Fibroblast of villous mesenchyme (primary cell): ENCODE results near the gene MKX. TPM values are rescaled to one million over a fixed set of nuclear protein-coding genes. Genes with fewer than 3 reads are reported as not detected.
"Not testable (repeated sequence)": the region's sequence is repeated elsewhere in the genome, so short reads cannot be mapped to it uniquely, and the experiment has no call there.

Experiments used
- DNase-seq: peaks from one replicate; pipeline ENCODE4 v3.0.0-alpha.2; 2010; ENCODE audit warnings: low read depth
- H3K4me3 ChIP-seq: 2 replicates; pipeline ENCODE4 v1.5.1; 2011; ENCODE audit warnings: low read depth, mild to moderate bottlenecking, low read length
- total RNA-seq: library from RNA; depleted of rRNA; stranded (reverse); fragments of >200 nt; gene quantifications from 2 replicates; pipeline ENCODE4 v1.2.3, GENCODE V29; 2012
- TF ChIP-seq, protein P1 (sequence below): IDR thresholded peaks from 2 replicates; pipeline ENCODE4 v1.5.1; 2012; ENCODE audit warnings: low read depth, mild to moderate bottlenecking, low read length; ENCODE audit not compliant: insufficient read depth

MKX gene
- total RNA-seq, 1 donor, result 6.9 TPM

DNA sequence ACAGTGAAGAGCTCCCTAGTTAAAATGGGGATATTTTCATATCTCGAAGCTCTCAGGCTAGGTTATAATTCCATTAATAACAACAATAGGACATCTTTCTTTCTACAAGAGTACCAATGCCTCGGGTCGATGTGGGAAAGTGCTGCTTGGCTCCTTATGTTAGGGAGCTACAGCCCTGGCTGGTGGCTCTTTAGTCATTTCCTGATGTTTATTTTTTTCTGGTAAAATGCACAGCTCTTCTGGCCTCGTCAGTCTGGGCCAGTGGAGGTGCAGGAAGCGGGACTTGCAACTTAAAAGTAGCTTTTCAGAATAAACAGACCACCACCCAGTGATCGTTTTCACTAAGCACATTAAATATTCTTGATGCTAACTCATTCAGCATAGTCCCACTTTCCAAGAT, 58.3 kb downstream of the MKX start:
- no peak overlapping the region for H3K4me3 ChIP-seq
- no peak for DNase-seq
- TF ChIP-seq, protein P1, sequence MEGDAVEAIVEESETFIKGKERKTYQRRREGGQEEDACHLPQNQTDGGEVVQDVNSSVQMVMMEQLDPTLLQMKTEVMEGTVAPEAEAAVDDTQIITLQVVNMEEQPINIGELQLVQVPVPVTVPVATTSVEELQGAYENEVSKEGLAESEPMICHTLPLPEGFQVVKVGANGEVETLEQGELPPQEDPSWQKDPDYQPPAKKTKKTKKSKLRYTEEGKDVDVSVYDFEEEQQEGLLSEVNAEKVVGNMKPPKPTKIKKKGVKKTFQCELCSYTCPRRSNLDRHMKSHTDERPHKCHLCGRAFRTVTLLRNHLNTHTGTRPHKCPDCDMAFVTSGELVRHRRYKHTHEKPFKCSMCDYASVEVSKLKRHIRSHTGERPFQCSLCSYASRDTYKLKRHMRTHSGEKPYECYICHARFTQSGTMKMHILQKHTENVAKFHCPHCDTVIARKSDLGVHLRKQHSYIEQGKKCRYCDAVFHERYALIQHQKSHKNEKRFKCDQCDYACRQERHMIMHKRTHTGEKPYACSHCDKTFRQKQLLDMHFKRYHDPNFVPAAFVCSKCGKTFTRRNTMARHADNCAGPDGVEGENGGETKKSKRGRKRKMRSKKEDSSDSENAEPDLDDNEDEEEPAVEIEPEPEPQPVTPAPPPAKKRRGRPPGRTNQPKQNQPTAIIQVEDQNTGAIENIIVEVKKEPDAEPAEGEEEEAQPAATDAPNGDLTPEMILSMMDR, result no peak

DNA sequence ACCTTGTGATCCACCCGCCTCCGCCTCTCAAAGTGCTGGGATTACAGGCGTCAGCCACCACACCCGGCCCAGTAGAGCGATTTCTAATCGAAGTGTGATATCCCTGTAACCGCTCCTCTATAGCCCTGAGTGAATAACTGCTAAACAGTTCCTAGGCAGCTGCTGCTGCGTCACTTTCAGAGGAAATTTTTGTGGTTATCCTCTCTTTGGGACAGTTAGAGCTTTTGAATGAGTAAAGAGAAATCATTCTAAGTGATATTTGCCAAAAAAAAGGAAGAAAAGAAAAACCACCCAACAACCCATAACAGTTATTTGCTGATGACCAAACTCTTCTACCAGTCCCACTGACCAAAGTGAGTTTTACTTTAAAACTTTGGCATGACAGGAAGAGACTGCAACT, 59.9 kb downstream of the MKX start:
- no peak overlapping the region for H3K4me3 ChIP-seq
- TF ChIP-seq, protein P1, result no peak
- no peak for DNase-seq

DNA sequence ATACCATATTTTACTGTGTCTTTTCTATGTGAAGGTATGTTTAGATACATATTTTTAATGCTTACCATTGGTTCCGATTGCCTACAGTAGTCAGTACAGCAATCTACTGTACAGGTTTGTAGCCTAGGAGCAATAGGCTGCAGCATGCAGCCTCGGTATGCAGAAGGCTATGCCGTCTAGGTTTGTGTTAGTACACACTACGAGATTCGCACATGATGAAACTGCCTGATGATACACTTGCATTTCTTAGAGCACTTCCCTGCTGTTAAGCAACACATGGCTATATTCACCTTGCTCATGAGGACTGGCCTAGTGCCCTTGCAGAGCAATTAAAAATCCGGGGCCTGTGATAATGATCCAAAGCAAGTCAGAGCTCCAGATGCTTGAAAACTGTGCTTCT, 62.4 kb downstream of the MKX start:
- TF ChIP-seq, protein P1, result no peak
- no peak overlapping the region for H3K4me3 ChIP-seq
- DNase-seq, result no peak

DNA sequence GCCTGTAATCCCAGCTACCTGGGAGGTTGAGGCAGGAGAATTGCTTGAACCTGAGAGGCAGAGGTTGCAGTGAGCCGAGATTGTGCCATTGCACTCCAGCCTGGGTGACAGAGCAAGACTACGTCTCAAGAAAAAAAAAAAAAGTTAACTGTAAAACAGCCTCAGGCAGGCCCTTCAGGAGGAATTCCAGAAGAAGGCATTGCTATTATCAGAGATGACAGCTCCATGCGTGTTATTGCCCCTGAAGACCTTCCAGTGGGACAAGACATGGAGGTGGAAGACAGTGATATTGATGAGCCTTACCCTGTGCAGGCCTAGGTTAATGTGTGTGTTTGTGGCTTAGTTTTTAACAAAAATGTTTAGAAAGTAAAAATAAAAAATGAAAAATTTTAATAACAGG, 63.8 kb downstream of the MKX start:
- DNase-seq, H3K4me3 ChIP-seq: not testable (repeated sequence)

DNA sequence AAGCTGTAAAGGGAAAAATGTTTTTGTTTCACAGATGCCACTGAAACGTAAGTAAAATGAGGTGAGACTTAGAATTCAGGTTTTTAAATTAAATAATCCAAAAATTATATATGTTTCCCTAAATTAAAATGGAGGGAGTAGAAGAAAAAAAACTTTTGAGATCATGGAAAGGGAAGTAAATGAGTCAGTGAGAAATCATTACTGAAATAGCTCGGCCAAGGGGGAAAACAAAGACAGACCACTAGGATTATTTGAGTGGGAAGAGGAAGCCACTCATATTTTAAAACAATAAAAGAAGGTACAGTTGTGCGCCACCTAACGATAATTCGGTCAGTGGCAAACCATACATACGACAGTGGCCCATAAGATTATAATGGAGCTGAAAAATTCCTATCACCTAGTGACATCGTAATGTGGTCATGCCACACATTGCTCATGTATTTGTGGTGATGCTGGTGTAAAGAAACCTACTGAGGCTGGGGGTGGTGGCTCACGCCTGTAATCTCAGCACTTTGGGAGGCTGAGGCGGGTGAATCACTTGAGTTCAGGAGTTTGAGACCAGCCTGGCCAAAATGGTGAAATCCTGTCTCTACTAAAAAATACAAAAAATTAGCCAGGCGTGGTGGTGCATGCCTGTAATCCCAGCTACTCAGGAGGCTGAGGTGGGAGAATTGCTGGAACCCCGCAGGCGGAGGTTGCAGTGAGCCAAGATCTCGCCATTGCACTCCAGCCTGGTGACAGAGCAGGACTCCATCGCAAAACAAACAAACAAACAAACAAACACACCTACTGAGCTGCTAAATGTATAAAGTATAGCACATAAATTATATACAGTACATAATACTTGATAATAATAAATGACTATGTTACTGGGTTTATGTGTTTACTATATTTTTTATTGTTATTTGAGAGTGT, 64.7 kb downstream of the MKX start:
- no peak overlapping the region for H3K4me3 ChIP-seq
- TF ChIP-seq, protein P1, result no peak
- DNase-seq, result no peak

DNA sequence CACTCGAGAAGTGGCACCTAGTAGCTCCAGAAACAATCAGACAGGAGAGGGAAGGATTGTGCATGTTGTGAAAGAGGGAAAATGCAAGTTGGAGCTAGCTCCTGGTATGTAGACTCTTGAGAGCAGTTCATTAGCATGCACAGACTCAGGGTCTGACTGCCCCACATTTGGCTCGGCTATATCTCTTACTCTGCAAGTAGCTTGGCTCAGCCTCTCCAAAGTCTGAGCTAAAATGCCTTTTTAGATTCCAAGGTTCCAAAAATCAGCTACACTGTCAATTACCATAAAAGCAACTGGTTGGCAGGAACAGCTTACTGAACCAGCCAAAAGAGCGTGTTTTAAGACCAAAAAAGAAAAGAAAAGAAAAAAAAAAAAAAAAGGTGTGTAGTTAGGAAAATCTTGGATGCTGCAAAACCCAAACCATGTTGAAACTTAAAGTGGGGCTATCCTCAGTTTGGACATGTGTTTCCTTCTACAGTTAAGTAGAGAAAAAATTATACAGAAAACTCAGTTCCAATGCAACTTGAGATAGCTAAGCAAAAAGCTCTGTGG, 65.5 kb downstream of the MKX start:
- DNase-seq, result no peak
- no peak overlapping the region for H3K4me3 ChIP-seq
- TF ChIP-seq, protein P1, result no peak

DNA sequence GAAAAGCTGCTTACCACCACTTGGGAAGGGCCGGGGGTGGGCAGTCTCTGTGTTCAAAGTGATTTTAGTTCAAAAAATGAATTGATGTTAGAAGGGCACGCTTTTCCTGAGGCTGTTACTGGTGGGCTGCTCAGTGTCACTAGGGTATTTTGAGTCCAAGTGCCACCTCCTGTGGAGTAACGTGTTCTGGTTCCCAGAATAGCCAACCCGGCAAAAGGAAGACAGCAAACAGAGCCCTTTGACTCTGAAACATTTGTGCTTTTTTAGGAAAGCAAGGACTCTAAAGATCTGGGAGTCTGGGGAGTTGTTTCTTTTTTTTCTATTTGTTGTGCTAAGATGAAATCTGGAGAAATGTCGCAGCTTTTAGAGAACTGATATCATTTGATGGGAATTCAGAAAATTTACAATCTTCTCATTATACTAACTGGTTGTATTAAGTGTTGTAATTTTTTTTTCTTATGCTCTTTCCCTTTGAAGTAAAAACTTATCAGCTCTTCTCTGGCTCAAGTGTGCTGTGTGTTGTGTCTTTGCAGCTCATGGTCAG, 66.2 kb downstream of the MKX start:
- TF ChIP-seq, protein P1, result no peak
- DNase-seq, result no peak
- no peak overlapping the region for H3K4me3 ChIP-seq
